HG03108 (cell line): ENCODE results near the gene CCNY.
A peak's percentile ranks its signal among the peaks of the same experiment; 100 is the strongest.

ENCODE experiments used
- ATAC-seq: cut with Tn5 transposase; IDR thresholded peaks from one replicate; pipeline ENCODE4 v1.9.1; 2021; ENCODE audit warnings: moderate library complexity; ENCODE audit not compliant: unreplicated experiment

CCNY gene

DNA sequence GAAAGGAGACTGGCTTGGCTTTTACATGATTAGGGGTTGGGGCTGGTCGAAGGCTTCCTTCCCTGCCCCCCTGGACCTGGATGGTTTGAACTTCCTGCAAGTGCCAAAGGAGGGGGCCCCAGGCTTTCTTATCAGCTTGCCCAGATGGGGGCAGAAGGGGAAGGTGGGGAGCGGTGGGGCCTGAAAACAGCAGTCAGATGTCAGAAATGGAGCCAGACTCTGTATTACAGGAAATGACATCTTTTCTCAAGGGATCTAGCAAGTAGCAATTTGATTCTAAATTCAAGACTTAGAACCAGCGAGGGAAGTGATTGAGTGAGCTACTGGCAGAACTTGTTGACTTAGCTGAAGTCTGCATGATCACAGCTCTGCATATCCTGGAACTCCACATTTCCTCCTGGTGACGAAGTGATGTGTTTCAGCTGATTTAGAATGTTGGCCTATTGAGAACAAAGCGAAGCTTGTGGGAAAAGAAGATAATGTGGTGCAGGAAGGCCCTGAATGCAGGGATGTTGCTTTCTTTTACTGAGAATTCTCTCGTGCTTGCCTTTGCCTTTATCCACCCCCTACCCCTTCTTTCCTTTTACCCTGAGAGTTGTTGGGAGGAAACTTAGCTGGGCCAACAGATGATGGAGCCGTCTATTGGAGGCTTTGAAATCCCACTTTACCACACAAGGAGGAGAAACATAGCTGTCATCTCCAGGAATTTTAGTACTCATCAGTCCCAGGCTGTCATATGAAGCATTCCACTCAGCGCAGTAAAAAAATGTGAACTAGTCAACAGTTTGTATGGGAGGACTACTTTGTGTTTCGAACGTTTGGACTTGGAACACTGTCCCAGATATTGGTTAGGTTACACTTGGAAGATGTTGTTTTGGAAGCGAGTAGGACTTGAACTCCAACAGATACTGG is 43.2 kb downstream of the CCNY start:
- peak; percentile 83 for ATAC-seq

DNA sequence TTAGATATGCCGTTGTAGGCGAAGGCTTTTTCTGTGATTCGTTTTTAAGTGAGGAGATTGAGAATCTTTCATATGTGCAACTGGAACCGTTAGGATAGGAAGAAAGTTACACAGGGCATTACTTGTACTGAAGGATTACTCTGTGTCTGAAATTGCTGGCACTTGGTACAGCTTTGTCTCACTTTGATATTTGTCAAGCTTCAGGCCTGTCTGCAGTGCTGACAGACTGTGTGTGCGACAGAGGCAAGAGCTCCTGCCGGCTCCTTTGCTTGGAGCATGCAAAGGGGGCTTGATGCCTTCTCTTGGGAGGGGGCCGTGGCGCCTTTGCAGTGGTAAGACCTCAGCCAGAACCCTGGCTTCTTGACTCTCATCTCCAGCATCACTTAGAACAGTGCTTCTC is 45.8 kb downstream of the CCNY start:
- ATAC-seq, result no peak

DNA sequence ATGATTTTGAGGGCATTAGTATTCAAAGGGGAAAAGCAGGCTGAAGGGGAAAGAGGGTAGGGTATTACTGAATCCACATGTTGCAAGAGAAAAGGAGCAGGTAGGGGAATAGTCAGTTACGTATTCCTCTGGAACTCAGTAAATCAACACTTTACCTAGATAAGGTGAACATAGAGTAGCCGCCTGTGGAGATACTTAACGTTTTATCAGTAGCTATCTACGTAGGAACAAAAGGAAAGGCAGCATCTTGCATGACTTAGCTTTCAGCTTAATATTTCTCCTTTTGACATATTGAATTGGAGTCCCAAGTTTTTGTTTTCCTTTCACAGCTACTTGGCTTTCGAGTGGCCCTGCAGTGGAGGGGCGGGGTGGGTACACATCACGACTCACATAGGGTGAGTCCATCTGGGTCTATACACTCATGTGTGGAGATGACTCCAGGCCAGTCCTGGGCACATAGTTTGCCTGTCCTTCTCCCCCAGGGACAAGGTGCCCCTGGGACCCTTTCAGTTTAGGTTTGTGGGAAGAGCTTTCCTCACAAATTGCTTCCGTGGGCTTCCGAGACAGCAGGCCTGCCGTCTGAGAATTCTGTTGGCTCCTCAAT is 48.1 kb downstream of the CCNY start:
- no peak for ATAC-seq

DNA sequence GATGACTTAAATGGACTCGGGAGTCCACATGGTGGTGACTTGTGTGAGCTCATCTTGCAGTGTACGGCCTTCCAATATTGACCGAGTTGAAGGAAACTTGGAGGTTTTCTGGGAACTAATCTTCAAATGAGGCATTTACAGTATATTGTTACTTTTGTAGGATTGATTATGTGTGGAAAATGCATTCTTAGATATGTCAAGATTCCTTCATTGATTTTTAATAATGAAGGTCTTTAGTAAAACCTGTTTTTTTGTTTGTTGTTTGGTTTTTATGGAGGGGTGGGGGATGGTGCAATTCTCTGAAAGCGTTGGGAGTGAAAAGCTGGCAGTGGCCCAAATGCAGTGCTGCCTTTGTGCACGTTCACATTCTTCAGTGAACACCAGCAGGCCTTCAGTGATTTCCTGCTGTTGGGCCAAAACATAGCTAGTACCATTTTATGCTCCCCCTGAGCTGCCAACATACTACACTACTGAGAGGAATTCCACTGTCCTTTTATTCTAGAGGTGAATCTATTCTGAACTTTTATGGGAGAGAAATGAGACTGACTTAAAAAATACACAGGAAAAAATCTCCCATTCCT is 50.4 kb downstream of the CCNY start:
- ATAC-seq, result no peak

DNA sequence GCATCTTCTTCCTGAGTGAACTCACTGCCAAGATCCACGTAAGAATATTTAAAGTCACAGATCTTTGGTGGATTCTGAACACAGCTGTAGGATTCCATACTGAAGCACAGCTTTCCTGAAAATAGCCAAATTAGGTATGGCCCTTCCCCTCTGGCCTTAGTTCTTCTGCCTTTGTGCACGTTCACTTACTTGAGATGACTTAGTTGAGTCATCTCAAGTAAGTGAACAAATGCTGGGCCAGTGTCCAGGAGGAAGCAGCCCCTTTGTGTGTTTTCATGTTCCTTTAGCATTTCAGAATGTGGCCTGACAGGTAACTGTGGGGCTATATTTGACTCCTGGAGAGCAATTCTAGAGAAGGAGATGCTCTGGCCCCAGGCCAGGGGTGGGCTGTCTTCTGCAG is 51.5 kb downstream of the CCNY start:
- ATAC-seq, result peak; percentile 77

DNA sequence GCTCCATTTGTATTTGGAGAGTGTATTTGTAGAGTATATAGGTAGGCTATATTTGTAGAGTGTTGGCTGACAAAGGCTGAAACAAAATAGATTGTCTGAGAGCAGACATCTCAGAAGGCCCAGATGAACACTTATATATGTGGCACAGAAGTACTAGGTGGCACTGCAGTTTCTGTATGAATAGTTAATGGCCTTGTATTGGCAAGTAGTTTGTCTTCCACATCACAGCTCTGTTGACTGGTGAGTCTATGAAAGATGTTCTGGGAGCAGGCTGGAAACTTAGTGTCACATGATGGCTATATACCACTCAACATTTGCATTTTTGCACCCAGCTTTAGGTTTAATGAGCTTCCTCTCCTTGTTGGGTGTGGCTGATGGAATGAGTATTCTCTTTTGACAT is 51.9 kb downstream of the CCNY start:
- peak; percentile 35 for ATAC-seq

DNA sequence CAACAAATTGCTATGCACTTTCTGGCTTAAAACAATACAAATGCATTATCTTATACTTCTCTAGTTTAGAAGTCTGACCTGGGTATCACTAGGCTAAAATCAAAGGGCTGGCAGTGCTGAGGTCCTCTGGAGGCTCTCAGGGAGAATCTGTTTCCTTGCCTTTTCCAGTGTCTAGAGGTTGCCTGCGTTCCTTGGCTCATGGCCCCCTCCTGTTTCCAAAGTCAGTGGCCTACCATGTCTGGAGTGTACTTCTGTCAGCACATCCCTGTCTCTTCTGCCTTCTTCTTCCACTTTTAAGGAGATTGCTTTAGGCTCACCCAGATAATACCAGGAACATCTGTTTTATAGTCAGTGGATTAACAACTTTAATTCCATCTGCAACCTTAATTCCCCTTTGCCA is 52.4 kb downstream of the CCNY start:
- no peak for ATAC-seq

- no peak for ATAC-seq
Observed at GRCh38 chr10:35390161-35390840, 54.0 kb downstream of the CCNY start.

GRCh38 chr10:35390843-35391152 is 54.5 kb downstream of the CCNY start:
- ATAC-seq, result no peak

- ATAC-seq, result no peak
Observed at GRCh38 chr10:35391153-35391953, 55.0 kb downstream of the CCNY start.

DNA sequence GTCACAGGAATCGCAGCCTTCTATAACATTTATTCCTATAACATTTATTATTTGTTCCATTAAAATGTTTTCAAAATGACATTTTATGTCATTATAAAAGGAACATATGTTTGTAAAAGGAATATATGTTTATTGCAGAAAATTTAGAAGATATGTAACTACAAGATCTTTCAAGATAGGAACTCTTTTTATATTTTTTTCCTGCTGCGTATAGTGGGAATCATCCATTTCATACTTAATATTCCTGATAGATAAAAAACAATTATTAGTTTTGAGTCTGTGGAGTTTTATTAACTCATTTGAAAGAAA is 55.6 kb downstream of the CCNY start:
- ATAC-seq, result no peak

- ATAC-seq, result no peak
Observed at GRCh38 chr10:35392482-35393228, 56.3 kb downstream of the CCNY start.

DNA sequence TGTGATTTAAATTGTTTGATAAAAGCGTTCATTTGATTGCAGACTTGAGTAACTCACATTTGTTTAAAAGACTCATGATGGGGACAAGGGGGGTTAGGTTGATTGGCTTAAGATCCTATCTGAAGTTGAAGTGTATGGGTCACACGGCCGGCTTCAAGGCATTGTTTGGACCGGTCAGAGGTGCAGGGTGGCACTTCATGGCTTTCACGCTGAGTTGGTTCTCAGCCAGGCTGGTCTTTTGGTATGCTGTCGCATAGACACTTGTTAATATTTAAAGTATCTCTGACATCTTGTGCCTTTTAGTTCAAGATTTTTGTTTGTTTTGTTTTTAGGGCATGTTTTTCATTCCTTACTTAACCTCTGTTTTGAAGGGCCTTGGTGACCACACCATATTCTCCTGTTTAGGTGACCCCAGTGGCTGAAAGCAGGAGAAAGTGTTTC is 58.1 kb downstream of the CCNY start:
- no peak for ATAC-seq

GRCh38 chr10:35394934-35395333 is 58.6 kb downstream of the CCNY start:
- no peak for ATAC-seq

DNA sequence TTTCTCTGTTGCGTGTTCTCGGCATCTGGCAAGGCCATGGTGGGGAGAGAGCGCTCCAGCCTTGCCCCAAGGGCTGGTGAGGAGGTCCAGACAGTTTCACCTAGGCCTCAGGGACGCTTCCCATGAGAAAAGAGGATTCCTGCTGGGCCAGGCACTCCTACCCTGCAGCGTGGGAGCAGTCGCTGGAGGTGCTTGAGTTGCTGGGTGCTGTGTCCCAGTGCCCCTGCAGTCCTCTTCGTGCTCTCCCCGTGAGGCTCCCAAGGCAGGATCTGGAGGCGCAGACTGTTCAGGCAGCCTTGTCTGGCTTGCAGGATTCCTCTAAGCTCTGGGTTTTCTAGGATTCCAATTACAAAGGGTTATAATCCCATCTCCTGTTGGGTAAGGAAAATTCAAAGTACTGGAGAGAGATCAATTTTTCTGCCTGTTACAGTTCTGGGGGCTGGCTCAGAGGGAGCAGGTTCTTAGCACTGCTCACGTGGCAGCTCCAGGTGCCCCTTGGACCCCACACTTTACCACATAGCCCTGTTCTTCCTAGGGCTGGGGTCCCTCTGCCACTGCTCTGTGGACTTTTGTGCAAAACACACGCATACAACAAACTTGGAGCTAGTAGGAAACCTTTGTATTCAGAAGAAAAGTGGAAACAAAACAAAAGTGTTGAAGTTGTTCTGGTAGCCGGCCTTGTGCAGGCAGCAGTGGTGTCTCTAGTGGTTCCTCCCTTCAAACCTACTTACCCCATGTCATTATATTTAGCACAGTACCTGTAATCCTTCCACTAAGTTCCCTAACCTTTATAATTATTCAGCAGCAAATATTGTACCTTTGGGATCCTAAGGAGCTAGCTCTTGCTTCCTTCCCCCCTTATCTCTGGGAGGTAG is 60.5 kb downstream of the CCNY start:
- no peak for ATAC-seq

DNA sequence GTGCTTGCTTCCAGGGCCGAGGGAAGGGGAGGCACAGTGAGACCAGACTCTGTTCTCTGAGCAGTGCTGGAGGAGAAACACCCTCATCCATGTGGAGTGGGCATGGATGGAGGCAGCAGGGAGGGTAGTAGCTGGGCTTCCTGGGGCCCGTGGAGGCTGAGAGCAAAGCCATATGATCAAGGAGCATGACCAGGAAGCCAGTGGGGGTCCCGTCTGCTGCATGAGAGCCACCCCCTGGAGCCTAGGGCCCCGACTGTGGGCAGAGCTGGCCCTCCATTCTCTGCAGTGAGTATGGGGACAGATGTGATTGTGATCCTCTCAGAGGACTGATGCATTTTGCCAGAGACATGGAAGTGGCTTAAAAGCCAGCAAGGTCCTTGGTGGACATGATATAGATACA is 61.6 kb downstream of the CCNY start:
- no peak for ATAC-seq

DNA sequence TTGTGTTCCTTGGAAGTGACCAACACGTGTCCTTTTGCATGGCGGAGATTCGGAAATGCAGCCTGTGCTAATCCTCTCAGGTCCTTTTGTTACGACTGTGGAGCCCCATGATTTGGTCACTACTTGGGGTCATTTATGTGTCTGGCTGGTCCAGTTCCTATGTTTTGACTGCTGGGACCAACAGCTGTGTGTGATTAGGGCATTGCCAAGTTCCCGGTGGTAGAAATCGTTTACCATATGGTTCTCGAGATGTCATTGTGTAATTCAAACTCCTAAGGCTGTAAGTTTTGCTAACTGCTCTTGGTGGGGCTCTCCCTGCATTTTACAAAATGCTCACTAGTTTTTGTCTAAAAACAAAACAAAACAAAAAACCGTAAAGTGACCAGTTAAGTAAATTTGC is 62.0 kb downstream of the CCNY start:
- ATAC-seq, result no peak

- ATAC-seq, result no peak
Observed at GRCh38 chr10:35398908-35399307, 62.6 kb downstream of the CCNY start.

- ATAC-seq, result no peak
Observed at GRCh38 chr10:35399414-35400009, 63.2 kb downstream of the CCNY start.
